ENCODE results near the gene POLG2.

The POLG2 gene

GRCh38 chr17:64496786-64497564 is at the start of gene POLG2:
POLG2 (minus strand) TSS chr17:64497054; CDS start chr17:64496968, 86 bp downstream.
- peak; percentile 90 for DNase-seq (ENCODE audit: low read depth, low spot score)

- DNase-seq (ENCODE audit: low read depth, low spot score): no peak
Measured at GRCh38 chr17:64544742-64545141, 47.9 kb upstream of the POLG2 start.

- DNase-seq (ENCODE audit: low read depth, low spot score): no peak
Measured at GRCh38 chr17:64540118-64540776, 43.4 kb upstream of the POLG2 start.

- DNase-seq (ENCODE audit: low read depth, low spot score): no peak
Measured at GRCh38 chr17:64538508-64539130, 41.8 kb upstream of the POLG2 start.

- no peak for DNase-seq (ENCODE audit: low read depth, low spot score)
Measured at GRCh38 chr17:64537488-64537887, 40.6 kb upstream of the POLG2 start.

- DNase-seq (ENCODE audit: low read depth, low spot score): no peak
Measured at GRCh38 chr17:64536913-64537312, 40.1 kb upstream of the POLG2 start.

- DNase-seq (ENCODE audit: low read depth, low spot score): no peak
Measured at GRCh38 chr17:64535357-64535756, 38.5 kb upstream of the POLG2 start.

- no peak for DNase-seq (ENCODE audit: low read depth, low spot score)
Measured at GRCh38 chr17:64534187-64534586, 37.3 kb upstream of the POLG2 start.

GRCh38 chr17:64533784-64534183 is 36.9 kb upstream of the POLG2 start:
- DNase-seq (ENCODE audit: low read depth, low spot score): no peak

- no peak for DNase-seq (ENCODE audit: low read depth, low spot score)
Measured at GRCh38 chr17:64532409-64532808, 35.6 kb upstream of the POLG2 start.

GRCh38 chr17:64531955-64532371 is 35.1 kb upstream of the POLG2 start:
- no peak for DNase-seq (ENCODE audit: low read depth, low spot score)

GRCh38 chr17:64529221-64529620 is 32.4 kb upstream of the POLG2 start:
- DNase-seq (ENCODE audit: low read depth, low spot score): no peak

- no peak for DNase-seq (ENCODE audit: low read depth, low spot score)
Measured at GRCh38 chr17:64527914-64528313, 31.1 kb upstream of the POLG2 start.

GRCh38 chr17:64520359-64520758 is 23.5 kb upstream of the POLG2 start:
- no peak for DNase-seq (ENCODE audit: low read depth, low spot score)

- no peak for DNase-seq (ENCODE audit: low read depth, low spot score)
Measured at GRCh38 chr17:64519601-64520000, 22.7 kb upstream of the POLG2 start.

- DNase-seq (ENCODE audit: low read depth, low spot score): no peak
Measured at GRCh38 chr17:64515829-64516228, 19.0 kb upstream of the POLG2 start.

- DNase-seq (ENCODE audit: low read depth, low spot score): no peak
Measured at GRCh38 chr17:64515419-64515818, 18.6 kb upstream of the POLG2 start.

- no peak for DNase-seq (ENCODE audit: low read depth, low spot score)
Measured at GRCh38 chr17:64509179-64509578, 12.3 kb upstream of the POLG2 start.

- DNase-seq (ENCODE audit: low read depth, low spot score): no peak
Measured at GRCh38 chr17:64508683-64509082, 11.8 kb upstream of the POLG2 start.

GRCh38 chr17:64507413-64507782 is 10.5 kb upstream of the POLG2 start:
- DNase-seq (ENCODE audit: low read depth, low spot score): peak; percentile 20

GRCh38 chr17:64506576-64507412 is 9.9 kb upstream of the POLG2 start, which contains the start of gene CEP95:
CEP95 (plus strand) TSS chr17:64506977; CDS start chr17:64507098, 121 bp downstream.
- DNase-seq (ENCODE audit: low read depth, low spot score): peak; percentile 87

- DNase-seq (ENCODE audit: low read depth, low spot score): peak; percentile 92
Measured at GRCh38 chr17:64506201-64506575, 9.3 kb upstream of the POLG2 start, which contains the start of gene DDX5. DDX5 (minus strand) TSS chr17:64506289; CDS start chr17:64506119, 170 bp downstream.

All from activated CD4-positive, CD25-positive, alpha-beta regulatory T cell treated with anti-CD3 and anti-CD28 coated beads, Interleukin-2, amount 50 U/mL, for 16 hours (primary cell).